HG02840 (cell line): ENCODE results near the gene EPHB1.
"Not testable (repeated sequence)": the region's sequence is repeated elsewhere in the genome, so short reads cannot be mapped to it uniquely, and the experiment has no call there.

Source experiments
- ATAC-seq: cut with Tn5 transposase; IDR thresholded peaks from one replicate; pipeline ENCODE4 v1.9.1; 2021; ENCODE audit warnings: mild to moderate bottlenecking, moderate library complexity, moderate number of reproducible peaks; ENCODE audit not compliant: unreplicated experiment, low FRiP score

Gene EPHB1

GRCh38 chr3:135224815-135225362 is 429.8 kb downstream of the EPHB1 start:
- no peak for ATAC-seq

- no peak for ATAC-seq
Measured at GRCh38 chr3:135226057-135226456, 431.0 kb downstream of the EPHB1 start.

- ATAC-seq, result no peak
Measured at GRCh38 chr3:135228201-135228600, 433.1 kb downstream of the EPHB1 start.

GRCh38 chr3:135229018-135229495 is 434.0 kb downstream of the EPHB1 start:
- ATAC-seq, result no peak

GRCh38 chr3:135231737-135232136 is 436.7 kb downstream of the EPHB1 start:
- ATAC-seq, result no peak

- ATAC-seq, result no peak
Measured at GRCh38 chr3:135232226-135232625, 437.2 kb downstream of the EPHB1 start.

- ATAC-seq, result not testable (repeated sequence)
Measured at GRCh38 chr3:135233476-135233875, 438.4 kb downstream of the EPHB1 start.

GRCh38 chr3:135235541-135235940 is 440.5 kb downstream of the EPHB1 start:
- no peak for ATAC-seq

GRCh38 chr3:135237371-135238143 is 442.5 kb downstream of the EPHB1 start:
- ATAC-seq, result no peak

- no peak for ATAC-seq
Measured at GRCh38 chr3:135238236-135238830, 443.3 kb downstream of the EPHB1 start.

GRCh38 chr3:135238871-135239614 is 444.0 kb downstream of the EPHB1 start:
- no peak for ATAC-seq

- ATAC-seq, result no peak
Measured at GRCh38 chr3:135239615-135239884, 444.5 kb downstream of the EPHB1 start.

- ATAC-seq, result no peak
Measured at GRCh38 chr3:135240426-135240825, 445.4 kb downstream of the EPHB1 start.

GRCh38 chr3:135242285-135242684 is 447.2 kb downstream of the EPHB1 start:
- ATAC-seq, result no peak

- no peak for ATAC-seq
Measured at GRCh38 chr3:135243616-135244015, 448.6 kb downstream of the EPHB1 start.

- no peak for ATAC-seq
Measured at GRCh38 chr3:135246027-135246426, 451.0 kb downstream of the EPHB1 start.

GRCh38 chr3:135248213-135248612 is 453.2 kb downstream of the EPHB1 start:
- ATAC-seq, result no peak

- no peak for ATAC-seq
Measured at GRCh38 chr3:135249186-135249585, 454.1 kb downstream of the EPHB1 start.

GRCh38 chr3:135258916-135259315 is 463.9 kb downstream of the EPHB1 start:
- no peak for ATAC-seq

- ATAC-seq, result no peak
Measured at GRCh38 chr3:135260025-135260424, 465.0 kb downstream of the EPHB1 start.

GRCh38 chr3:135261214-135261775 is 466.2 kb downstream of the EPHB1 start:
- ATAC-seq, result no peak
